Measurements from ENCODE around the gene FBXO38. TPM values are rescaled to one million over a fixed set of nuclear protein-coding genes. Genes with fewer than 3 reads are reported as not detected.

The FBXO38 gene
- total and polyA plus RNA-seq, 9 of the 15 experiments (the other 6 are each of a cell fraction or from before 2014, with no cell fraction given), result 7.4 to 39.4 (median 29.3) TPM

DNA sequence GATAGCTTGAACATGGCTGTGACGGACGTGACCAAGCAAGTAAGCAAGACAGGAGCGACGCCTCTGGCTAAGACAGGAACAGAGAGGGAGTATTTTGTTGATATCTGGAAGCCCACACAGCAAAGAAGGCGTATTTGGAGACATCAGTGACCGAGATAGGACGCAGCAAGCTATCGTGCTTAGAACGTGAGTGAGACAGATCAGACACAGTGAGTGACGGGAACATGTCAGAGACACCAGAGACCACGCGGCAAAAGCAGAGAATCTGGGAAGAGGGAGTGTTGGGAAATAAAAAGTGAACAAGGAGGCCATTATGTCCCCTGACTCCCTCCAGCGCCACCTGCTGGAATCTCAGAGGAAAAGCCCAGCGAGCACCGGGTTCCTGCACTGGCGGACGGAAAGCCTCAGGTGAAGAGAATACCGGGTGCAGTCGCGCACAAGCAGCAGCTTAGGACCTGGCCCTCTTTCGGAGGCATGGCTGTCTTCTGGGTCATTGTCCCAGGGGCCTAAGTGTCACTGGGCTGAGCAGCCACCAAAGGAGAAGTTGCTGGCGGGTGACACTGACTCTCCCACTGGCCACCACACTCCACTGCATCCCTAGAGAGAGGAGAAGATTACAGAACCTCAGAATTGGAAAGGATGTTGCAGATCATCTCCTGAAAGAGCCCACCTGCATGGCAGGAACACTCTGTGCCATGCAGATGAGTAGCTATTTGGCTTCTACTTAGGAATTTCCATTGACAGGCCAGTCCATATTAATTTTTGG, 99.1 kb downstream of the FBXO38 start (continued):
- TF ChIP-seq ZFX (CRISPR knock-in tag; IDR thresholded peaks at IDR 0.05) (no peak), POLR3A (IDR thresholded peaks at IDR 0.05; ENCODE audit: borderline replicate concordance, extremely low read depth, insufficient read depth, insufficient read length) (no peak), NFATC3 (IDR thresholded peaks at IDR 0.05) (peak; percentile 55; the same call in 1 of the 2 replicates), CBFB (CRISPR knock-in tag; IDR thresholded peaks at IDR 0.05) (peak; percentile 55; the same call in 1 of the 2 replicates), HDGF (IDR thresholded peaks at IDR 0.05) (peak; percentile 95; the same call in 1 of the 2 replicates), SRSF7 (optimal IDR thresholded peaks at IDR 0.05; ENCODE audit: low read depth, low read length) (no peak), HOXB6 (CRISPR knock-in tag; IDR thresholded peaks at IDR 0.05; ENCODE audit: borderline replicate concordance) (no peak), TEAD4 (IDR thresholded peaks at IDR 0.05; ENCODE audit: low read length) (peak; percentile 56; the same call in 1 of the 2 replicates), TEAD4 (CRISPR knock-in tag; IDR thresholded peaks at IDR 0.05; ENCODE audit: borderline replicate concordance) (0 out of 2 replicates have a peak, but pooled peaks have one; percentile 74), ZNF124 (CRISPR knock-in tag; IDR thresholded peaks at IDR 0.05) (no peak)
- TF ChIP-seq, protein P1, sequence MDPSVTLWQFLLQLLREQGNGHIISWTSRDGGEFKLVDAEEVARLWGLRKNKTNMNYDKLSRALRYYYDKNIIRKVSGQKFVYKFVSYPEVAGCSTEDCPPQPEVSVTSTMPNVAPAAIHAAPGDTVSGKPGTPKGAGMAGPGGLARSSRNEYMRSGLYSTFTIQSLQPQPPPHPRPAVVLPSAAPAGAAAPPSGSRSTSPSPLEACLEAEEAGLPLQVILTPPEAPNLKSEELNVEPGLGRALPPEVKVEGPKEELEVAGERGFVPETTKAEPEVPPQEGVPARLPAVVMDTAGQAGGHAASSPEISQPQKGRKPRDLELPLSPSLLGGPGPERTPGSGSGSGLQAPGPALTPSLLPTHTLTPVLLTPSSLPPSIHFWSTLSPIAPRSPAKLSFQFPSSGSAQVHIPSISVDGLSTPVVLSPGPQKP (CRISPR knock-in tag; IDR thresholded peaks at IDR 0.05), result no peak
- TF ChIP-seq, protein P2, sequence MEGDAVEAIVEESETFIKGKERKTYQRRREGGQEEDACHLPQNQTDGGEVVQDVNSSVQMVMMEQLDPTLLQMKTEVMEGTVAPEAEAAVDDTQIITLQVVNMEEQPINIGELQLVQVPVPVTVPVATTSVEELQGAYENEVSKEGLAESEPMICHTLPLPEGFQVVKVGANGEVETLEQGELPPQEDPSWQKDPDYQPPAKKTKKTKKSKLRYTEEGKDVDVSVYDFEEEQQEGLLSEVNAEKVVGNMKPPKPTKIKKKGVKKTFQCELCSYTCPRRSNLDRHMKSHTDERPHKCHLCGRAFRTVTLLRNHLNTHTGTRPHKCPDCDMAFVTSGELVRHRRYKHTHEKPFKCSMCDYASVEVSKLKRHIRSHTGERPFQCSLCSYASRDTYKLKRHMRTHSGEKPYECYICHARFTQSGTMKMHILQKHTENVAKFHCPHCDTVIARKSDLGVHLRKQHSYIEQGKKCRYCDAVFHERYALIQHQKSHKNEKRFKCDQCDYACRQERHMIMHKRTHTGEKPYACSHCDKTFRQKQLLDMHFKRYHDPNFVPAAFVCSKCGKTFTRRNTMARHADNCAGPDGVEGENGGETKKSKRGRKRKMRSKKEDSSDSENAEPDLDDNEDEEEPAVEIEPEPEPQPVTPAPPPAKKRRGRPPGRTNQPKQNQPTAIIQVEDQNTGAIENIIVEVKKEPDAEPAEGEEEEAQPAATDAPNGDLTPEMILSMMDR (IDR thresholded peaks at IDR 0.05 in 2 of 3, conservative IDR thresholded peaks at IDR 0.05 in 1 of 3; ENCODE audit: insufficient read depth in 2 of 3, low read depth in 1 of 3, low read length in 3 of 3), result peak; percentile 78 to 94 (median 85)
- TF ChIP-seq, protein P3, sequence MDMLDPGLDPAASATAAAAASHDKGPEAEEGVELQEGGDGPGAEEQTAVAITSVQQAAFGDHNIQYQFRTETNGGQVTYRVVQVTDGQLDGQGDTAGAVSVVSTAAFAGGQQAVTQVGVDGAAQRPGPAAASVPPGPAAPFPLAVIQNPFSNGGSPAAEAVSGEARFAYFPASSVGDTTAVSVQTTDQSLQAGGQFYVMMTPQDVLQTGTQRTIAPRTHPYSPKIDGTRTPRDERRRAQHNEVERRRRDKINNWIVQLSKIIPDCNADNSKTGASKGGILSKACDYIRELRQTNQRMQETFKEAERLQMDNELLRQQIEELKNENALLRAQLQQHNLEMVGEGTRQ (CRISPR knock-in tag; IDR thresholded peaks at IDR 0.05), result no peak
- TF ChIP-seq, protein P4, sequence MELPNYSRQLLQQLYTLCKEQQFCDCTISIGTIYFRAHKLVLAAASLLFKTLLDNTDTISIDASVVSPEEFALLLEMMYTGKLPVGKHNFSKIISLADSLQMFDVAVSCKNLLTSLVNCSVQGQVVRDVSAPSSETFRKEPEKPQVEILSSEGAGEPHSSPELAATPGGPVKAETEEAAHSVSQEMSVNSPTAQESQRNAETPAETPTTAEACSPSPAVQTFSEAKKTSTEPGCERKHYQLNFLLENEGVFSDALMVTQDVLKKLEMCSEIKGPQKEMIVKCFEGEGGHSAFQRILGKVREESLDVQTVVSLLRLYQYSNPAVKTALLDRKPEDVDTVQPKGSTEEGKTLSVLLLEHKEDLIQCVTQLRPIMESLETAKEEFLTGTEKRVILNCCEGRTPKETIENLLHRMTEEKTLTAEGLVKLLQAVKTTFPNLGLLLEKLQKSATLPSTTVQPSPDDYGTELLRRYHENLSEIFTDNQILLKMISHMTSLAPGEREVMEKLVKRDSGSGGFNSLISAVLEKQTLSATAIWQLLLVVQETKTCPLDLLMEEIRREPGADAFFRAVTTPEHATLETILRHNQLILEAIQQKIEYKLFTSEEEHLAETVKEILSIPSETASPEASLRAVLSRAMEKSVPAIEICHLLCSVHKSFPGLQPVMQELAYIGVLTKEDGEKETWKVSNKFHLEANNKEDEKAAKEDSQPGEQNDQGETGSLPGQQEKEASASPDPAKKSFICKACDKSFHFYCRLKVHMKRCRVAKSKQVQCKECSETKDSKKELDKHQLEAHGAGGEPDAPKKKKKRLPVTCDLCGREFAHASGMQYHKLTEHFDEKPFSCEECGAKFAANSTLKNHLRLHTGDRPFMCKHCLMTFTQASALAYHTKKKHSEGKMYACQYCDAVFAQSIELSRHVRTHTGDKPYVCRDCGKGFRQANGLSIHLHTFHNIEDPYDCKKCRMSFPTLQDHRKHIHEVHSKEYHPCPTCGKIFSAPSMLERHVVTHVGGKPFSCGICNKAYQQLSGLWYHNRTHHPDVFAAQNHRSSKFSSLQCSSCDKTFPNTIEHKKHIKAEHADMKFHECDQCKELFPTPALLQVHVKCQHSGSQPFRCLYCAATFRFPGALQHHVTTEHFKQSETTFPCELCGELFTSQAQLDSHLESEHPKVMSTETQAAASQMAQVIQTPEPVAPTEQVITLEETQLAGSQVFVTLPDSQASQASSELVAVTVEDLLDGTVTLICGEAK (IDR thresholded peaks at IDR 0.05), result no peak
- TF ChIP-seq, protein P4 (CRISPR knock-in tag; IDR thresholded peaks at IDR 0.05), result no peak

Measured in K562 (cell line).